ENCODE measurements around the gene REP15.

DNA sequence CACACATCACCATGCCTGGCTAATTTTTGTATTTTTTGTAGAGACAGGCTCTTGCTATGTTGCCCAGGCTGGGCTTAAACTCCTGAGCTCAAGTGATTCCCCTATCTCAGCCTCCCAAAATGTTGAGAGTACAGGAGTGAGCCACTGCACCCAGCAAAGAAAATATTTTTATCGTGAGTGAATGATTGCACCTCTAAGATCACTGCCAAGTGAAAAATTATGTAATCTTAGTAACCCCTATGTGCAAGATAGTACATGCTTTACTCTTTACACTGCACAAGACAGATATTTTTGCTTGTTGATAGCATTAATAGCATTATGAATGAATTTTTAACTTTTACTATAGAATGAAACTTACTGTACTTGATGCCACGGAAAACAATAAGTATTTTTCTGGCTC, 11.0 kb downstream of the REP15 start:
- TF ChIP-seq, protein P1, sequence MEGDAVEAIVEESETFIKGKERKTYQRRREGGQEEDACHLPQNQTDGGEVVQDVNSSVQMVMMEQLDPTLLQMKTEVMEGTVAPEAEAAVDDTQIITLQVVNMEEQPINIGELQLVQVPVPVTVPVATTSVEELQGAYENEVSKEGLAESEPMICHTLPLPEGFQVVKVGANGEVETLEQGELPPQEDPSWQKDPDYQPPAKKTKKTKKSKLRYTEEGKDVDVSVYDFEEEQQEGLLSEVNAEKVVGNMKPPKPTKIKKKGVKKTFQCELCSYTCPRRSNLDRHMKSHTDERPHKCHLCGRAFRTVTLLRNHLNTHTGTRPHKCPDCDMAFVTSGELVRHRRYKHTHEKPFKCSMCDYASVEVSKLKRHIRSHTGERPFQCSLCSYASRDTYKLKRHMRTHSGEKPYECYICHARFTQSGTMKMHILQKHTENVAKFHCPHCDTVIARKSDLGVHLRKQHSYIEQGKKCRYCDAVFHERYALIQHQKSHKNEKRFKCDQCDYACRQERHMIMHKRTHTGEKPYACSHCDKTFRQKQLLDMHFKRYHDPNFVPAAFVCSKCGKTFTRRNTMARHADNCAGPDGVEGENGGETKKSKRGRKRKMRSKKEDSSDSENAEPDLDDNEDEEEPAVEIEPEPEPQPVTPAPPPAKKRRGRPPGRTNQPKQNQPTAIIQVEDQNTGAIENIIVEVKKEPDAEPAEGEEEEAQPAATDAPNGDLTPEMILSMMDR (IDR thresholded peaks at IDR 0.05; ENCODE audit: low read depth, low read length, missing input control), result no peak
- TF ChIP-seq TAF1 (conservative IDR thresholded peaks at IDR 0.05) (no peak), RAD21 (IDR thresholded peaks at IDR 0.05) (no peak), SP1 (IDR thresholded peaks at IDR 0.05) (no peak), EGR1 (IDR thresholded peaks at IDR 0.05; ENCODE audit: low read depth in 2 of 2) (no peak)
- TF ChIP-seq, protein P2, sequence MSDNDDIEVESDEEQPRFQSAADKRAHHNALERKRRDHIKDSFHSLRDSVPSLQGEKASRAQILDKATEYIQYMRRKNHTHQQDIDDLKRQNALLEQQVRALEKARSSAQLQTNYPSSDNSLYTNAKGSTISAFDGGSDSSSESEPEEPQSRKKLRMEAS (IDR thresholded peaks at IDR 0.05), result no peak
- TF ChIP-seq, protein P3, sequence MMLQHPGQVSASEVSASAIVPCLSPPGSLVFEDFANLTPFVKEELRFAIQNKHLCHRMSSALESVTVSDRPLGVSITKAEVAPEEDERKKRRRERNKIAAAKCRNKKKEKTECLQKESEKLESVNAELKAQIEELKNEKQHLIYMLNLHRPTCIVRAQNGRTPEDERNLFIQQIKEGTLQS (IDR thresholded peaks at IDR 0.05), result no peak
- TF ChIP-seq, protein P4, sequence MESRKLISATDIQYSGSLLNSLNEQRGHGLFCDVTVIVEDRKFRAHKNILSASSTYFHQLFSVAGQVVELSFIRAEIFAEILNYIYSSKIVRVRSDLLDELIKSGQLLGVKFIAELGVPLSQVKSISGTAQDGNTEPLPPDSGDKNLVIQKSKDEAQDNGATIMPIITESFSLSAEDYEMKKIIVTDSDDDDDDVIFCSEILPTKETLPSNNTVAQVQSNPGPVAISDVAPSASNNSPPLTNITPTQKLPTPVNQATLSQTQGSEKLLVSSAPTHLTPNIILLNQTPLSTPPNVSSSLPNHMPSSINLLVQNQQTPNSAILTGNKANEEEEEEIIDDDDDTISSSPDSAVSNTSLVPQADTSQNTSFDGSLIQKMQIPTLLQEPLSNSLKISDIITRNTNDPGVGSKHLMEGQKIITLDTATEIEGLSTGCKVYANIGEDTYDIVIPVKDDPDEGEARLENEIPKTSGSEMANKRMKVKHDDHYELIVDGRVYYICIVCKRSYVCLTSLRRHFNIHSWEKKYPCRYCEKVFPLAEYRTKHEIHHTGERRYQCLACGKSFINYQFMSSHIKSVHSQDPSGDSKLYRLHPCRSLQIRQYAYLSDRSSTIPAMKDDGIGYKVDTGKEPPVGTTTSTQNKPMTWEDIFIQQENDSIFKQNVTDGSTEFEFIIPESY (IDR thresholded peaks at IDR 0.05), result no peak
- TF ChIP-seq, protein P5, sequence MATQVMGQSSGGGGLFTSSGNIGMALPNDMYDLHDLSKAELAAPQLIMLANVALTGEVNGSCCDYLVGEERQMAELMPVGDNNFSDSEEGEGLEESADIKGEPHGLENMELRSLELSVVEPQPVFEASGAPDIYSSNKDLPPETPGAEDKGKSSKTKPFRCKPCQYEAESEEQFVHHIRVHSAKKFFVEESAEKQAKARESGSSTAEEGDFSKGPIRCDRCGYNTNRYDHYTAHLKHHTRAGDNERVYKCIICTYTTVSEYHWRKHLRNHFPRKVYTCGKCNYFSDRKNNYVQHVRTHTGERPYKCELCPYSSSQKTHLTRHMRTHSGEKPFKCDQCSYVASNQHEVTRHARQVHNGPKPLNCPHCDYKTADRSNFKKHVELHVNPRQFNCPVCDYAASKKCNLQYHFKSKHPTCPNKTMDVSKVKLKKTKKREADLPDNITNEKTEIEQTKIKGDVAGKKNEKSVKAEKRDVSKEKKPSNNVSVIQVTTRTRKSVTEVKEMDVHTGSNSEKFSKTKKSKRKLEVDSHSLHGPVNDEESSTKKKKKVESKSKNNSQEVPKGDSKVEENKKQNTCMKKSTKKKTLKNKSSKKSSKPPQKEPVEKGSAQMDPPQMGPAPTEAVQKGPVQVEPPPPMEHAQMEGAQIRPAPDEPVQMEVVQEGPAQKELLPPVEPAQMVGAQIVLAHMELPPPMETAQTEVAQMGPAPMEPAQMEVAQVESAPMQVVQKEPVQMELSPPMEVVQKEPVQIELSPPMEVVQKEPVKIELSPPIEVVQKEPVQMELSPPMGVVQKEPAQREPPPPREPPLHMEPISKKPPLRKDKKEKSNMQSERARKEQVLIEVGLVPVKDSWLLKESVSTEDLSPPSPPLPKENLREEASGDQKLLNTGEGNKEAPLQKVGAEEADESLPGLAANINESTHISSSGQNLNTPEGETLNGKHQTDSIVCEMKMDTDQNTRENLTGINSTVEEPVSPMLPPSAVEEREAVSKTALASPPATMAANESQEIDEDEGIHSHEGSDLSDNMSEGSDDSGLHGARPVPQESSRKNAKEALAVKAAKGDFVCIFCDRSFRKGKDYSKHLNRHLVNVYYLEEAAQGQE (IDR thresholded peaks at IDR 0.05), result no peak

Data from liver (tissue), 3 donors.